K562 (cell line): ENCODE measurements around the gene SCGB1A1. TPM values are rescaled to one million over a fixed set of nuclear protein-coding genes. Genes with fewer than 3 reads are reported as not detected.
A peak's percentile ranks its signal among the peaks of the same experiment; 100 is the strongest.

Experiments used
- ARHGAP35 ChIP-seq: fragments of 450-650 bp; IDR thresholded peaks from 2 replicates; pipeline ENCODE4 v1.6.1; 2018; ENCODE audit not compliant: partially characterized antibody
- CHCHD3 ChIP-seq: fragments of 250-450 bp; sonication (Bioruptor Pico); IDR thresholded peaks from 2 replicates; pipeline ENCODE4 v2.1.2; 2022; ENCODE audit warnings: mild to moderate bottlenecking
- COPS2 ChIP-seq: fragments of 450-650 bp; conservative IDR thresholded peaks from 2 replicates; pipeline ENCODE4 v1.6.1; 2016; ENCODE audit warnings: mild to moderate bottlenecking, moderate library complexity
- DPF2 ChIP-seq: fragments of 450-650 bp; IDR thresholded peaks from 2 replicates; pipeline ENCODE4 v1.6.1; 2016
- GTF2E2 ChIP-seq: fragments of 200-800 bp; sonication (Bioruptor generic); IDR thresholded peaks from 2 replicates; pipeline ENCODE4 v1.6.1; 2016; ENCODE audit warnings: missing genetic modification characterization, missing compliant biosample characterization
- HCFC1 ChIP-seq: IDR thresholded peaks from 2 replicates; pipeline ENCODE4 v1.6.1; 2012; ENCODE audit warnings: low read depth, low read length, improper control_type of control experiment
- HDGF ChIP-seq: fragments of 450-650 bp; IDR thresholded peaks from 2 replicates; pipeline ENCODE4 v1.6.1; 2016
- LCOR ChIP-seq: sonication (generic); formaldehyde crosslinking; IDR thresholded peaks from 2 replicates; pipeline ENCODE4 v1.8.0; 2022; ENCODE audit warnings: mild to moderate bottlenecking, missing genetic modification reagents
- MAFK ChIP-seq: IDR thresholded peaks from 2 replicates; pipeline ENCODE4 v1.6.1; 2011; ENCODE audit warnings: low read length, improper control_type of control experiment
- MCM5 ChIP-seq: fragments of 450-650 bp; IDR thresholded peaks from 2 replicates; pipeline ENCODE4 v1.6.1; 2016; ENCODE audit warnings: low read depth
- SAFB2 ChIP-seq: fragments of 200-400 bp; formaldehyde crosslinking; IDR thresholded peaks from 2 replicates; pipeline ENCODE4 v1.6.1; 2018; ENCODE audit warnings: borderline replicate concordance, low read length, low read depth, moderate library complexity; ENCODE audit not compliant: severe bottlenecking
- SMAD1 ChIP-seq: fragments of 150-350 bp; IDR thresholded peaks from 2 replicates; pipeline ENCODE4 v1.6.1; 2014; ENCODE audit warnings: low read length, low read depth; ENCODE audit not compliant: partially characterized antibody
- SRSF7 ChIP-seq: fragments of 200-400 bp; formaldehyde crosslinking; optimal IDR thresholded peaks from 2 replicates; pipeline ENCODE3; 2017; ENCODE audit warnings: mild to moderate bottlenecking, low read depth, low read length
- TBL1XR1 ChIP-seq, 2 experiments: IDR thresholded peaks; 2 replicates each; pipeline ENCODE4 v1.6.1; 2012; ENCODE audit warnings: improper control_type of control experiment in 2 of 2, low read length in 2 of 2, mild to moderate bottlenecking in 1 of 2
- ZNF217 ChIP-seq: sonication (generic); formaldehyde crosslinking; IDR thresholded peaks from 2 replicates; pipeline ENCODE4 v1.8.0; 2022; ENCODE audit warnings: mild to moderate bottlenecking, missing genetic modification reagents
- ZNF3 ChIP-seq: fragments of 250-450 bp; sonication (Bioruptor Pico); IDR thresholded peaks from 2 replicates; pipeline ENCODE4 v1.5.0; 2021; ENCODE audit warnings: mild to moderate bottlenecking, moderate library complexity
- ZZZ3 ChIP-seq: fragments of 450-650 bp; IDR thresholded peaks from 2 replicates; pipeline ENCODE4 v1.6.1; 2016; ENCODE audit warnings: antibody characterized with exemption, mild to moderate bottlenecking, moderate library complexity
- polyA plus RNA-seq, 8 experiments: library from polyadenylated mRNA; depleted of rRNA in 4 of 8; stranded (reverse) in 5 of 8; unstranded in 3 of 8; fragments of >200 nt; fragmentation: Nextera tagmentation in 2 of 8; fragmentation: Illumina TruSeq in 1 of 8; extraction: Ambion mirVana in 2 of 8; extraction: Trizol in 1 of 8; gene quantifications; 2 replicates each; pipeline versions ENCODE4 v1.2.1 to v1.2.3, GENCODE V29; 2011 to 2014; ENCODE audit warnings: inconsistent platforms in 1 of 8, missing spikeins in 1 of 8
- total RNA-seq, 7 experiments: library from RNA; depleted of rRNA in 6 of 7; stranded (reverse); fragments of >200 nt in 6 of 7; fragmentation: Illumina TruSeq in 2 of 7; extraction: Trizol in 2 of 7; gene quantifications; 2 replicates each; pipeline versions ENCODE4 v1.2.1 to v1.2.3, GENCODE V29; 2011 to 2021; ENCODE audit warnings: low replicate concordance in 1 of 7
- TF ChIP-seq, protein P1 (sequence below): fragments of 450-650 bp; formaldehyde crosslinking; IDR thresholded peaks from 2 replicates; pipeline ENCODE4 v1.4.0; 2022; ENCODE audit warnings: missing genetic modification characterization
- TF ChIP-seq, protein P2 (sequence below): fragments of 250-450 bp; sonication (Bioruptor Pico); IDR thresholded peaks from 2 replicates; pipeline ENCODE4 v1.8.0; 2022; ENCODE audit warnings: moderate library complexity, mild to moderate bottlenecking, inconsistent platforms
- TF ChIP-seq, protein P3 (sequence below): fragments of 250-450 bp; sonication (Bioruptor Pico); IDR thresholded peaks from 2 replicates; pipeline ENCODE4 v1.4.0; 2020
- TF ChIP-seq, protein P4 (sequence below): fragments of 250-450 bp; sonication (Bioruptor Pico); IDR thresholded peaks from 2 replicates; pipeline ENCODE4 v1.8.0; 2022; ENCODE audit warnings: moderate library complexity, mild to moderate bottlenecking, inconsistent platforms

The SCGB1A1 gene
- total and polyA plus RNA-seq, 9 of the 15 experiments (the other 6 are each of a cell fraction or from before 2014, with no cell fraction given), result 0.55 TPM; not detected in 8

DNA sequence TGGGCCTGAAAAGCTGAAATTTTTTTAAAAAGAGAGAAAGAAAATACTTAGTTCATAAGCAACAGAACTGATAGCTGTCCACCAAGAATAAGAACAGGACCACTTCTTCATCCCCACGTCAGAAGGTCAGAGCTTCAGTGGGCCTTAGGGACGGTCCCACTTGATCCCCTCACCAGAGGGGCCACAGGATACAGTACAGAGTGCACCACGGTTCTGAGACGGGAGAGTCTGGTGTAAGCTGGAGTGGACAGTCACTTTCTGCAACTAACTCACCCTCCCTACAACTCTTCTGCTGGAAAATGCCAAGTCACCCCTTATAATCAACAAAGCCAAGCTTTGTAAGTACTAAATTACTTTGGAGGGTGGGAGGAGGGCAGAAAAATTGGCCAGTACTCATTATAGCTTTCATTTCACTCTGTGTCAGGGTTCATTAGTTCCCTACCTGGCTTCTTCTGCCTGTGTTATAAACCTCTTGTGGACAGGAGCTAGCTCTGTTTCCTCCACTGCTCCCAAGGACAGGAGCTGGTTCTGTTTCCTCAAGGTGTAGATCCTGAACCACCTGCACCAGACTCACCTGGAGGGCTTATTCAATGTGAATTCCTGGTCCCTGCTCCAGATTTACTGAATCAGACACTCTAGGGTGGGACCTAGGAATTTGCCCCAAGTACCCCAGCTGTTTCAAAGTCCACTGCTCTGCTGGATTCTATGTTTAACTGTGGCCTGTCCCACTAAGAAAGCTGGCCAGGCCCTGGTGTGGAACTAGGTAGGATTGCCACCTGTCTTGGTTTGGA lies 39.6 kb downstream of the SCGB1A1 start (continued):
- no peak for TF ChIP-seq ZNF3 (CRISPR knock-in tag)
- no peak for TF ChIP-seq MCM5
- TF ChIP-seq ARHGAP35, result no peak
- 0 out of 2 replicates have a peak, but pooled peaks have one; percentile 13 for TF ChIP-seq HDGF
- no peak for TF ChIP-seq LCOR (CRISPR knock-in tag)
- TF ChIP-seq COPS2, result no peak
- TF ChIP-seq DPF2, result peak; percentile 90
- TF ChIP-seq SRSF7, result no peak
- TF ChIP-seq MAFK, result peak; percentile 92
- TF ChIP-seq, protein P1, sequence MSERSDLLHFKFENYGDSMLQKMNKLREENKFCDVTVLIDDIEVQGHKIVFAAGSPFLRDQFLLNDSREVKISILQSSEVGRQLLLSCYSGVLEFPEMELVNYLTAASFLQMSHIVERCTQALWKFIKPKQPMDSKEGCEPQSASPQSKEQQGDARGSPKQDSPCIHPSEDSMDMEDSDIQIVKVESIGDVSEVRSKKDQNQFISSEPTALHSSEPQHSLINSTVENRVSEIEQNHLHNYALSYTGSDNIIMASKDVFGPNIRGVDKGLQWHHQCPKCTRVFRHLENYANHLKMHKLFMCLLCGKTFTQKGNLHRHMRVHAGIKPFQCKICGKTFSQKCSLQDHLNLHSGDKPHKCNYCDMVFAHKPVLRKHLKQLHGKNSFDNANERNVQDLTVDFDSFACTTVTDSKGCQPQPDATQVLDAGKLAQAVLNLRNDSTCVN (CRISPR knock-in tag), result no peak
- TF ChIP-seq, protein P2, sequence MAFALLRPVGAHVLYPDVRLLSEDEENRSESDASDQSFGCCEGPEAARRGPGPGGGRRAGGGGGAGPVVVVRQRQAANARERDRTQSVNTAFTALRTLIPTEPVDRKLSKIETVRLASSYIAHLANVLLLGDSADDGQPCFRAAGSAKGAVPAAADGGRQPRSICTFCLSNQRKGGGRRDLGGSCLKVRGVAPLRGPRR, result no peak
- TF ChIP-seq SAFB2, result no peak
- no peak for TF ChIP-seq TBL1XR1 (IDR thresholded peaks at IDR 0.05; ENCODE audit: low read length in 2 of 2)
- TF ChIP-seq, protein P3, sequence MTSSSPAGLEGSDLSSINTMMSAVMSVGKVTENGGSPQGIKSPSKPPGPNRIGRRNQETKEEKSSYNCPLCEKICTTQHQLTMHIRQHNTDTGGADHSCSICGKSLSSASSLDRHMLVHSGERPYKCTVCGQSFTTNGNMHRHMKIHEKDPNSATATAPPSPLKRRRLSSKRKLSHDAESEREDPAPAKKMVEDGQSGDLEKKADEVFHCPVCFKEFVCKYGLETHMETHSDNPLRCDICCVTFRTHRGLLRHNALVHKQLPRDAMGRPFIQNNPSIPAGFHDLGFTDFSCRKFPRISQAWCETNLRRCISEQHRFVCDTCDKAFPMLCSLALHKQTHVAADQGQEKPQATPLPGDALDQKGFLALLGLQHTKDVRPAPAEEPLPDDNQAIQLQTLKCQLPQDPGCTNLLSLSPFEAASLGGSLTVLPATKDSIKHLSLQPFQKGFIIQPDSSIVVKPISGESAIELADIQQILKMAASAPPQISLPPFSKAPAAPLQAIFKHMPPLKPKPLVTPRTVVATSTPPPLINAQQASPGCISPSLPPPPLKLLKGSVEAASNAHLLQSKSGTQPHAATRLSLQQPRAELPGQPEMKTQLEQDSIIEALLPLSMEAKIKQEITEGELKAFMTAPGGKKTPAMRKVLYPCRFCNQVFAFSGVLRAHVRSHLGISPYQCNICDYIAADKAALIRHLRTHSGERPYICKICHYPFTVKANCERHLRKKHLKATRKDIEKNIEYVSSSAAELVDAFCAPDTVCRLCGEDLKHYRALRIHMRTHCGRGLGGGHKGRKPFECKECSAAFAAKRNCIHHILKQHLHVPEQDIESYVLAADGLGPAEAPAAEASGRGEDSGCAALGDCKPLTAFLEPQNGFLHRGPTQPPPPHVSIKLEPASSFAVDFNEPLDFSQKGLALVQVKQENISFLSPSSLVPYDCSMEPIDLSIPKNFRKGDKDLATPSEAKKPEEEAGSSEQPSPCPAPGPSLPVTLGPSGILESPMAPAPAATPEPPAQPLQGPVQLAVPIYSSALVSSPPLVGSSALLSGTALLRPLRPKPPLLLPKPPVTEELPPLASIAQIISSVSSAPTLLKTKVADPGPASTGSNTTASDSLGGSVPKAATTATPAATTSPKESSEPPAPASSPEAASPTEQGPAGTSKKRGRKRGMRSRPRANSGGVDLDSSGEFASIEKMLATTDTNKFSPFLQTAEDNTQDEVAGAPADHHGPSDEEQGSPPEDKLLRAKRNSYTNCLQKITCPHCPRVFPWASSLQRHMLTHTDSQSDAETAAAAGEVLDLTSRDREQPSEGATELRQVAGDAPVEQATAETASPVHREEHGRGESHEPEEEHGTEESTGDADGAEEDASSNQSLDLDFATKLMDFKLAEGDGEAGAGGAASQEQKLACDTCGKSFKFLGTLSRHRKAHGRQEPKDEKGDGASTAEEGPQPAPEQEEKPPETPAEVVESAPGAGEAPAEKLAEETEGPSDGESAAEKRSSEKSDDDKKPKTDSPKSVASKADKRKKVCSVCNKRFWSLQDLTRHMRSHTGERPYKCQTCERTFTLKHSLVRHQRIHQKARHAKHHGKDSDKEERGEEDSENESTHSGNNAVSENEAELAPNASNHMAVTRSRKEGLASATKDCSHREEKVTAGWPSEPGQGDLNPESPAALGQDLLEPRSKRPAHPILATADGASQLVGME (CRISPR knock-in tag), result no peak
- TF ChIP-seq HCFC1, result no peak
- no peak for TF ChIP-seq SMAD1
- TF ChIP-seq, protein P4, sequence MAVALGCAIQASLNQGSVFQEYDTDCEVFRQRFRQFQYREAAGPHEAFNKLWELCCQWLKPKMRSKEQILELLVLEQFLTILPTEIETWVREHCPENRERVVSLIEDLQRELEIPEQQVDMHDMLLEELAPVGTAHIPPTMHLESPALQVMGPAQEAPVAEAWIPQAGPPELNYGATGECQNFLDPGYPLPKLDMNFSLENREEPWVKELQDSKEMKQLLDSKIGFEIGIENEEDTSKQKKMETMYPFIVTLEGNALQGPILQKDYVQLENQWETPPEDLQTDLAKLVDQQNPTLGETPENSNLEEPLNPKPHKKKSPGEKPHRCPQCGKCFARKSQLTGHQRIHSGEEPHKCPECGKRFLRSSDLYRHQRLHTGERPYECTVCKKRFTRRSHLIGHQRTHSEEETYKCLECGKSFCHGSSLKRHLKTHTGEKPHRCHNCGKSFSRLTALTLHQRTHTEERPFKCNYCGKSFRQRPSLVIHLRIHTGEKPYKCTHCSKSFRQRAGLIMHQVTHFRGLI, result no peak
- TF ChIP-seq GTF2E2 (tag), result no peak
- TF ChIP-seq CHCHD3 (CRISPR knock-in tag), result no peak
- no peak for TF ChIP-seq ZZZ3
- no peak for TF ChIP-seq ZNF217 (CRISPR knock-in tag)
